Measurements from ENCODE around the gene PAK6.

The PAK6 gene

DNA sequence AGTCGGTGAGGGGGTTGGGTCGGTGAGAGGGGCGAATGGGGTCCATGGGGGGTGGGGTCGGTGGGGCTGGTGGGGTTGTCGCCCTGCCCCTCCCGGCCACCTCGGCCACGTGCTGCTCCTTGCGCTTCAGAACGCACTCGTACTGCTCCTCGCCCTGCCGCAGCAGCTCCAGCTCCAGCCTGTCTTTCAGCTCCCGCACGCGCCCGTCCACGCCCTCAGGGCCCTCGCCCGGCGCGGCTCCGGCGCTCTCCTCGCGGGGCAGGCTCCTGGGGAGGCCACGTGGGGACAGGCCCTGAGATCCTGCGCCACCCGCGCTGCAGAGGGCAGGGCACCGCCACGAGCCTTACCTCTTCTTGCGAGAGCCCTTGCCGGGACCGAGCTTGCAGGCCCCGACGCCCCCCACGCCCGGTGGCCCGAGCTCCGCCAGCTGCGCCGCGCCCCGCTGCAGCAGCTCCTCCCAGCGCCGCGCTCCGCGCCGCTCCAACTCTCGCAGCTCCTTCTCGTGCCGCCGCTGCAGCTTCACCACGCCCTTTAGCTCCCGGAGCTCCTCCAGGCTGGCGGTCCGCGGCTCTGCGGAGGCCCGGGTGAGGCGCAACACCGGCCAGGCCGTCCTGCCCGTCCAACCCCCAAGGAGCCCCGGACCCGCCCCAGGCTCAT lies 52.2 kb downstream of the PAK6 start:
- H3K36me3 ChIP-seq (ENCODE audit: control insufficient read depth, low read length), result no peaks in the 10 kb centered on the region
- no peaks in the 10 kb centered on the region for H4K20me1 ChIP-seq (ENCODE audit: control insufficient read depth, insufficient read depth, low read depth, low read length)
- peaks cover 11% of the 10 kb centered on the region for H3K4me1 ChIP-seq (ENCODE audit: control insufficient read depth, low read length)
- TF ChIP-seq, protein P1, sequence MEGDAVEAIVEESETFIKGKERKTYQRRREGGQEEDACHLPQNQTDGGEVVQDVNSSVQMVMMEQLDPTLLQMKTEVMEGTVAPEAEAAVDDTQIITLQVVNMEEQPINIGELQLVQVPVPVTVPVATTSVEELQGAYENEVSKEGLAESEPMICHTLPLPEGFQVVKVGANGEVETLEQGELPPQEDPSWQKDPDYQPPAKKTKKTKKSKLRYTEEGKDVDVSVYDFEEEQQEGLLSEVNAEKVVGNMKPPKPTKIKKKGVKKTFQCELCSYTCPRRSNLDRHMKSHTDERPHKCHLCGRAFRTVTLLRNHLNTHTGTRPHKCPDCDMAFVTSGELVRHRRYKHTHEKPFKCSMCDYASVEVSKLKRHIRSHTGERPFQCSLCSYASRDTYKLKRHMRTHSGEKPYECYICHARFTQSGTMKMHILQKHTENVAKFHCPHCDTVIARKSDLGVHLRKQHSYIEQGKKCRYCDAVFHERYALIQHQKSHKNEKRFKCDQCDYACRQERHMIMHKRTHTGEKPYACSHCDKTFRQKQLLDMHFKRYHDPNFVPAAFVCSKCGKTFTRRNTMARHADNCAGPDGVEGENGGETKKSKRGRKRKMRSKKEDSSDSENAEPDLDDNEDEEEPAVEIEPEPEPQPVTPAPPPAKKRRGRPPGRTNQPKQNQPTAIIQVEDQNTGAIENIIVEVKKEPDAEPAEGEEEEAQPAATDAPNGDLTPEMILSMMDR (IDR thresholded peaks at IDR 0.05; ENCODE audit: low read depth, low read length, poor library complexity, severe bottlenecking), result no peak
- TF ChIP-seq EZH2phosphoT487 (IDR thresholded peaks at IDR 0.05; ENCODE audit: borderline replicate concordance, low read length), result no peak
- H3K79me2 ChIP-seq (ENCODE audit: control insufficient read depth, low read length), result no peaks in the 10 kb centered on the region
- H3K9me2 ChIP-seq (replicated peaks; ENCODE audit: control insufficient read depth, low read length), result no peaks in the 10 kb centered on the region
- no peaks in the 10 kb centered on the region for H3K27me3 ChIP-seq (ENCODE audit: control insufficient read depth, low read length)
- no peaks in the 10 kb centered on the region for H3F3A ChIP-seq (ENCODE audit: control insufficient read depth, insufficient read depth)
- no peaks in the 10 kb centered on the region for H3K9me3 ChIP-seq (ENCODE audit: control insufficient read depth, insufficient read depth, low read length)
- H3K4me2 ChIP-seq (ENCODE audit: low read length), result no peak overlapping the region
- H3K4me3 ChIP-seq (ENCODE audit: low read length), result no peak overlapping the region
- no peak overlapping the region for H3K27ac ChIP-seq (ENCODE audit: low read depth, low read length)

DNA sequence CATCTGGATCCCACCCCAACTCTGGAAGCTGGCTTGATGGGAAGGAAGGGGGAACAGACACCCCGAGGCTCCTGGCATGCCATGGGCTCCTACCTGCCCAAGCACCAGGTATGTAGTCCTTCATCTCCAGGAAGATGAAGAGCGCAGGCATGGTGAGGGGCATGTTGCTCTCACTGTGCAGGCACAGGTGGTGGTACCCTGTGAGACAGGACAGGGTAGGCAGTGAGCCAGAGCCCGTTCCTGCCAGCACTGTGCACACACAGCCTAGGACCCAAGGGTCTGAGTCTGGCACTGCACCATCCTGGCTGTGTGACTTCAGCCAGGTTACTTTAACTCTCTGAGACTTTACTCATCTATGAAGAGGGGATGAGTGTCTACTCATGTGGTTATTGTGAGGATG lies 53.4 kb downstream of the PAK6 start:
- Histone ChIP-seq H4K20me1 (ENCODE audit: control insufficient read depth, insufficient read depth, low read depth, low read length) (no peaks in the 10 kb centered on the region), H3K27ac (ENCODE audit: low read depth, low read length) (no peak overlapping the region), H3K4me3 (ENCODE audit: low read length) (no peak overlapping the region), H3F3A (ENCODE audit: control insufficient read depth, insufficient read depth) (no peaks in the 10 kb centered on the region), H3K4me1 (ENCODE audit: control insufficient read depth, low read length) (peaks cover 11% of the 10 kb centered on the region), H3K9me2 (replicated peaks; ENCODE audit: control insufficient read depth, low read length) (no peaks in the 10 kb centered on the region), H3K36me3 (ENCODE audit: control insufficient read depth, low read length) (no peaks in the 10 kb centered on the region), H3K27me3 (ENCODE audit: control insufficient read depth, low read length) (no peaks in the 10 kb centered on the region), H3K79me2 (ENCODE audit: control insufficient read depth, low read length) (no peaks in the 10 kb centered on the region), H3K9me3 (ENCODE audit: control insufficient read depth, insufficient read depth, low read length) (no peaks in the 10 kb centered on the region), H3K4me2 (ENCODE audit: low read length) (no peak overlapping the region)
- no peak for TF ChIP-seq EZH2phosphoT487 (IDR thresholded peaks at IDR 0.05; ENCODE audit: borderline replicate concordance, low read length)
- TF ChIP-seq, protein P1 (IDR thresholded peaks at IDR 0.05; ENCODE audit: low read depth, low read length, poor library complexity, severe bottlenecking), result no peak

DNA sequence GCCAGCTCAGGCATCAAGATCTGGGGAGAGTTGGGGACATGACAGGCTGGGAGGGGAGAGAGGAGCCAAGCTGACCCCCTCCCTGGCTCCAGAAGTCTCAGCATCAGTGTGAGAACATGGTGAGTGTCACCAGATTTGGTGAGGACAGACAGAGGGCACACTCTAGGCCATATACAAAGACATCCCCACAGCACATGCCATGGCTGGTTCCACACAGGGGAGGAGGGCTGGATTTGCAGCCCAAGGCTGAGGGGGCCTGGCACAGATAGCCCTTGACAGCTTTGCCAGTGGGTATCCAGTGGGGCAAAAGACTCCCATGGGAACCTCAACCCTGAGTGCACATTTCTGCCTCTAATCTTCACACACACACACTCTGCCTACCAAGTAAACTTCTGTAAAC lies 54.1 kb downstream of the PAK6 start:
- Histone ChIP-seq H3K4me2 (ENCODE audit: low read length) (no peak overlapping the region), H3F3A (ENCODE audit: control insufficient read depth, insufficient read depth) (no peaks in the 10 kb centered on the region), H3K36me3 (ENCODE audit: control insufficient read depth, low read length) (no peaks in the 10 kb centered on the region), H3K27me3 (ENCODE audit: control insufficient read depth, low read length) (no peaks in the 10 kb centered on the region), H3K9me2 (replicated peaks; ENCODE audit: control insufficient read depth, low read length) (no peaks in the 10 kb centered on the region), H3K4me3 (ENCODE audit: low read length) (no peak overlapping the region), H3K9me3 (ENCODE audit: control insufficient read depth, insufficient read depth, low read length) (no peaks in the 10 kb centered on the region), H4K20me1 (ENCODE audit: control insufficient read depth, insufficient read depth, low read depth, low read length) (no peaks in the 10 kb centered on the region), H3K4me1 (ENCODE audit: control insufficient read depth, low read length) (peaks cover 11% of the 10 kb centered on the region), H3K27ac (ENCODE audit: low read depth, low read length) (no peak overlapping the region), H3K79me2 (ENCODE audit: control insufficient read depth, low read length) (no peaks in the 10 kb centered on the region)
- TF ChIP-seq, protein P1 (IDR thresholded peaks at IDR 0.05; ENCODE audit: low read depth, low read length, poor library complexity, severe bottlenecking), result no peak
- TF ChIP-seq EZH2phosphoT487 (IDR thresholded peaks at IDR 0.05; ENCODE audit: borderline replicate concordance, low read length), result no peak
